HCEC 1CT (cell line): ENCODE results near the gene TUBGCP3.

Source experiments
- DNase-seq: peaks from one replicate; pipeline ENCODE4 v3.0.0-alpha.2; 2017

Gene TUBGCP3

DNA sequence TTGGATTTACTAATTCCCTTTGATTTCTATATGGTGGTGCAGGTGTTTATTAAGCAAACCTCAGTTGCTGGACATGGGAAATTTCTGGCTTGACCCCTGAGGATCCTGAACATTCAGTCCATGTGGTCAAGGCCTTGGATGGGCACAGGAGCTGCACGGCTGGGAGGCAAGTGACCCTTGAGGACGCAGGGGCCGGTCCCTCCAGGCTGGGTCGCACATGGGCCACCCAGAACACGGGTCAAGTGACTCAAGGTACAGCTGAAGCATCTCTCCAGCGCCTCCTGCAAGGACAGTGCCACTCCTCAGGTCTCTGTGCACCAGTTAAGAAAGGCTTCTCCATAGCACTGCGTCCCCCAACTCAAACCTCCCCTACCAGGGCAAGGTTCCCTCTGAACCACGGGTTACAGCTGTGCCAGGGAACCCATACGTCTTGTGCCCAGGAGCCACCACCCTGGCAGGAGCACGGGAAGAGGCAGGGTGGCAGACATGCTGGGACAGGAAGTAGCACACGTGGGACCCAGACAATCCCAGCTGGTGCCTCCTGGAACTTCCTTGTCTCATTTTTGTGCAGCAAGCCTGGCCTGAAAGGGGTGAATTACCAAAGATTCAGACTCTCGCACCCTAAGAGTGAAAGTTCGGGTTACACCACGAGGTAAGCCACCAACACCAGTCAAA is 118.7 kb downstream of the TUBGCP3 start:
- no peak for DNase-seq

GRCh38 chr13:112468069-112468468 is 119.9 kb downstream of the TUBGCP3 start:
- DNase-seq: no peak

DNA sequence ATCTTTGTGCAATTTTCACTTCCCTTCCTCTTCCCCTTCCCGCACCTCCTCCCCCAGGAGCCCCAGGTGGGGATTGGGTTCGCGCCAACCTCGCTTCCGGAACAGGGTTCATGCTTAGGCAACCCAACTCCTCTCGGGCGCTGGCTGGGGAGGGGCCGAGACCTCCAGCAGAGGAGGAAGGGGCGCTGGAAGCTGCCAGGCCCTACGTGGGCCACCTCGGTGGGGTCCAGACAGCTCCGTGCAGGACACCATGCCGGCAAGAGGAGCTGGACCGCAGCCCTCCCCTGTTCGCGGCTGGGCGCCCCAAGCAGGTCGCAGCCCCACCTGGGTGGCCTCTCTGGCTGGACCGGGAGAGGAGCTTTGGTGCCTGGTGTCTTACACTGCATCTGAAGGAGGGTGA is 120.7 kb downstream of the TUBGCP3 start:
- no peak for DNase-seq

DNA sequence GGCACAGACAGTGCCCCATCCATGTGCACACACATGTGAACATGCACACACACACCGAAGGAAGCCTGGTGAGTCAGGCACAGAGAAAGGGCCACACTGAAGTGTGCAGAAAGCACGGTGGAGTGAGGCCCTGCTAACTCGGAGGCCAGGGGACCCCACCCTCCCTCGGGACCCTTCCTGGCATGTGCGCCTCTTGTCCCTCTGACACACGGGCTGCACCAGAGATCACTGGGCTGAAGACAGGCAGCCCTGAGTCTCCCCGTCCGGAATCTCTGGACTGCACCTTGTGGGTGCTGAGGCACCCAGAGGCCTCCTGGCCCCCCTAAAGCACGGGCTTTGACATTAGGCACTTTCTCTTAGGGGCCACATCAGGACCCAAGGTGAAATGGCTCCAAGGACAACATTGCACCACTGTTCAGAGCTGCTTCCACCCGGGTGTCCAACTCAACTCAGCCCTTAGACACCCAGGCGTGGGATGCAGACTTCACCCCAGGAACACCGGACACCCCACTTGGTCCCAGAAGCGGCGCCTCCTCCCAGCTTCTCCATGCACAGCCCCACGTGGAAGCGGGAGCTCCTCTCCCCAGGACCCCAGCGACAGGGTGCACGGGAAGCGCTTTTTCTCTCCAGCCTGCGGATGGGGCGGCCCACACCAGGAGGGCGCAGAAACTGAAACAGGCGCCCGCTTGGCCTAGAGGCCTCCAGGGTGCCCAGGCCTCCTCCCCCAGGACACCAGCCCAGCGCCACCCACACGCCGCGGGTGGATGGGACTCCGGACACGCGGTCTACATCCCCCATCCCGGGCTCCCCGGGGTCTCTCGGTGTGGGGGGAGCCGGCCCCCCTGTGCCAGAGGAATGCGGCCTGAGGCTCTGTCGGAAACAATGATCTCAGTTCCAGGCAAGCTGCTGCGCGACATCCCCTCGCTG is 121.6 kb downstream of the TUBGCP3 start:
- DNase-seq: no peak

DNA sequence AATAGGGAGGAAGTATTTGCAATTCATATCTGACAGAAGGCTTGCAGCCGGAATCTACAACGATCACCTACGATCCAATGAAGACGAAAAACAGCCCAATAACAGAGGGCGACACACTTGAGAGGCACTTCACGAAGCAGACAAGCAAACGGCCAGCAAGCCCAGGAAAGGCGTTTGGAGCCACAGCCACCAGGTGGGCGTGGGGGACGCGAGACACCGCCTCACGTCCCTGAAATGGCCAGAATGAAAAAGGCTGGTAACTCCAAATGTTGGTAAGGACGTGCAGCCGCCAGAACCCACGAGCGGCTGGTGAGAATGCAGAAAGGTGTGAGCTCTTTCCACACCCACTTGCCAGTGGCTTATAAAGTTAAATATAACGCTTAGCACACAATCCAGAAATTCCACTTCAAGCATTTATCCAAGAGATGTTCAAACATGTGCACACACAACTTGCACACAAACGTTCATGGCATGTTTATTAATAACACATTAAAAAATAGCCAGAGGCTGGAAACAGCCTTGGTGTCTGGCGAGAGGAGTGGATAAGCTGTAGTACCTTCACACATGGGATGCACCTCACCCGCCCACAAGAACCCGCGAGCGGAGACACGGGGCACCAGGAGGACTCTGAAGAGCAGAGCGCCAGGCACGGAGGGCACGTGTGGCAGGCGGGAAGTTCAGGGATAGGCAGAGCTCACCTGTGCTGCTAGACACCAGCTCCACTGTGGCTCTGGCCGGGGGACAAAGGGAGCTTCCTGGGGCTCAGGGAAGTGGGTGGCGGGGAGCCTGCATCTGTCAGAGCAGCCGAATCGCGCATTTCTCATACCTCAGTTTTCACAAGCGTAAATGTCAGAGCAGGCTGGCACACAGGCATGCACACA is 122.5 kb downstream of the TUBGCP3 start:
- DNase-seq: no peak

GRCh38 chr13:112464720-112465119 is 123.2 kb downstream of the TUBGCP3 start:
- DNase-seq: no peak

GRCh38 chr13:112462408-112462807 is 125.5 kb downstream of the TUBGCP3 start:
- no peak for DNase-seq

- no peak for DNase-seq
These were observed 130.5 kb downstream of the TUBGCP3 start for GRCh38 chr13:112457485-112457884.

GRCh38 chr13:112457081-112457480 is 130.9 kb downstream of the TUBGCP3 start:
- no peak for DNase-seq

GRCh38 chr13:112456138-112457056 is 131.6 kb downstream of the TUBGCP3 start:
- no peak for DNase-seq

- DNase-seq: no peak
These were observed 132.4 kb downstream of the TUBGCP3 start for GRCh38 chr13:112455476-112456059.

- DNase-seq: no peak
These were observed 133.2 kb downstream of the TUBGCP3 start for GRCh38 chr13:112454648-112455334.

DNA sequence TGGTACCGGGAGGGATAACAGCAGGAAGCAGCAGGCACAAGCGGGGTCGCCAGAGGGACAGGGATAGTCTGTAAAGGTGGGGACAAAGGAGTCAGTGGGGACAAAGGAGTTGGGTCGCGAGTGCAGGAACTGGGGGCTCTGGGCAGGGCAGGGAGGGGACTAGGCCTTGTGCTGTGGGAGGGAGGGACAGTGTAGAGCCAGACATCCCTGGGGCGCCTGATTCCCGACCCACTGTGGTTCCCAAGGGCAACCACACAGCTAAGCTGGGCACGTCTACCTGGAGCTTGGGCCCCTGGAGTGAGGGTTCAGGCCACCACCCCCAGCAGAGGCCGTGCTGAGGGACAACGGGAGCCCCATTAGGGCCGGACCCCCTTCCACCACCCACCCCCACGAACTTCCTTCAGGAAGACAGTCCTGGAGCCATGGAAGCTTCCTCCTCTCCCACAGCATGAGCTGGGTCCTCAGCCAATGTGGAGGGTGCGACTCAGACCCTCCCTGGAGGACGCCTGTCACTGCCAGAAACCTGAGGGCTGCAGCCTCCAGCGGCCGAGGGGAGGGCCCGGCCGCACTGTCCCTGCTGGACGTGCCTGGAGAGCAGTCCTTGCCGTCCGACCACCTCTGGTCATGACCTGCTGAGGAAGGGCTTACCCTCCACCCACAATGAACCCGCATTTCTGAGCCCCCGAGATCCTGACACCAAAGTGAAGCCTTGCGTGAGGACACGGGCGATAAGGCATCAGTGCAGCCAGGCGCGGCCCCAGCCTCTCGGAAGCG is 133.9 kb downstream of the TUBGCP3 start:
- DNase-seq: no peak

- no peak for DNase-seq
These were observed 134.6 kb downstream of the TUBGCP3 start for GRCh38 chr13:112453207-112453829.

DNA sequence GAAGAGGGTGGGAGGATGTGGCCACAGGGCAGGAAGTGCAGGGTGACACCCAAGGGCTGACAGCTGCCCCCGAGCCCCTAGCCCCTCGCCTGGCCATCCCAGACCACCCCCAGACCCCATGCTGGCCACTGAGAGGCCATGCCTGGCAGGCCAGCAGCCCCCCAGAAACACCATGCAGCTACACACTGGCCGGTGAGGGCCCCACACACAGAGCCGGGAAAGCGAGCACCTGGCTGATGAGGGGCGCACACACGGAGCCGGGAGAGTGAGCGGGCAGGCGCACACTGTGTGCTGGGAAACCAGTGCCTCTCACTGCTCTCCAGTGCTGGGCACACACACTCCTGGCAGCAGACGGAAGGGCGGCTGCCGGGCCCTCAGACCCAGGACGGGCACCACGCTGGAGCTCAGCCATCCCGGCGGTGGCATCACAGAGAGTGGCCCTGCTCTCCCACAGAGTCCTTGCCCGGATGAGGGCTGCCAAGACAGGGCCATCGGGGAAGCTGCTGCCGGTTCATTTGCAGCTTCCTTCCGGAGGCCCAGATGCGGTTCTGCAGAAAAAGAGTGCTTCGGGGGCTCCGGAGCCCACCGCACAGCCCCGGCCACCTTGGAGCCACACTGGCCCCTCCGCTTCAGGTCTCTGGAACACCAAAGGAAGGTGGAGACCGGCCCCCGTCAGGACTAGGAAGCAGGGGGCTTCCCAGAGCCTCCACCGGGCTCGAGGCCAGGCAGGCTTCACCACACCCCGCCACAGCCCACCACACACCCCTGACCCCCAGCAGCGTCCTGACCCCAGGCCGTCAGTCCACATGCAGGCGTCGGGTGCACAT is 135.4 kb downstream of the TUBGCP3 start:
- no peak for DNase-seq

- no peak for DNase-seq
These were observed 136.2 kb downstream of the TUBGCP3 start for GRCh38 chr13:112451512-112452379.

GRCh38 chr13:112450904-112451240 is 137.1 kb downstream of the TUBGCP3 start:
- DNase-seq: no peak
